Caco-2 (cell line): ENCODE results near the gene GLRA3. TPM values are rescaled to one million over a fixed set of nuclear protein-coding genes. Genes with fewer than 3 reads are reported as not detected.
A peak's percentile ranks its signal among the peaks of the same experiment; 100 is the strongest.

Experiments
- BruUV-seq: library from RNA; stranded (reverse); fragments of 400-500 nt; replicated peaks from 2 replicates; lab custom pipeline; 2021; lab: Mats Ljungman, UMichigan
- CTCF ChIA-PET: fragments of 300-600 bp; sonication (Branson Sonifier 250); formaldehyde crosslinking; loops from one replicate; lab custom pipeline; 2022; ENCODE audit warnings: antibody characterized with exemption; lab: Charles Lee
- POLR2A ChIA-PET: fragments of 300-600 bp; sonication (Branson Sonifier 250); formaldehyde crosslinking; loops from one replicate; lab custom pipeline; 2022; ENCODE audit warnings: antibody characterized with exemption; lab: Charles Lee
- DNase-seq, 2 experiments: peaks; one replicate each; pipeline versions ENCODE4 v3.0.0 to v3.0.0-alpha.2; 2020 to 2022
- H3K27me3 ChIP-seq: replicated peaks from 2 replicates; pipeline ENCODE4 v1.6.0; 2011; ENCODE audit warnings: low read length; ENCODE audit not compliant: control insufficient read depth, insufficient read depth
- H3K36me3 ChIP-seq: 2 replicates; pipeline ENCODE4 v1.5.1; 2011; ENCODE audit warnings: low read length; ENCODE audit not compliant: control insufficient read depth, insufficient read depth
- H3K4me1 ChIP-seq: fragments of 250-450 bp; sonication (Bioruptor Pico); 2 replicates; pipeline ENCODE4 v1.5.1; 2020; ENCODE audit warnings: mild to moderate bottlenecking
- H3K4me3 ChIP-seq: 2 replicates; pipeline ENCODE4 v1.5.1; 2011; ENCODE audit warnings: low read depth, mild to moderate bottlenecking, control low read depth, low read length
- H3K9me3 ChIP-seq: fragments of 250-450 bp; sonication (Bioruptor Pico); 2 replicates; pipeline ENCODE4 v1.5.1; 2020; ENCODE audit warnings: mild to moderate bottlenecking, moderate library complexity
- H3K27ac Mint-ChIP-seq: one replicate; pipeline ENCODE4 v1.8.0; 2022; ENCODE audit warnings: mixed read lengths; ENCODE audit not compliant: unreplicated experiment
- H3K27me3 Mint-ChIP-seq: one replicate; pipeline ENCODE4 v1.8.0; 2022; ENCODE audit warnings: mixed read lengths; ENCODE audit not compliant: insufficient read depth, unreplicated experiment
- H3K36me3 Mint-ChIP-seq: one replicate; pipeline ENCODE4 v1.8.0; 2022; ENCODE audit warnings: mild to moderate bottlenecking, mixed read lengths; ENCODE audit not compliant: insufficient read depth, unreplicated experiment
- H3K4me1 Mint-ChIP-seq: one replicate; pipeline ENCODE4 v1.8.0; 2022; ENCODE audit warnings: low read depth, mixed read lengths; ENCODE audit not compliant: unreplicated experiment
- H3K4me3 Mint-ChIP-seq: one replicate; pipeline ENCODE4 v1.8.0; 2022; ENCODE audit warnings: mild to moderate bottlenecking, moderate library complexity, mixed read lengths; ENCODE audit not compliant: unreplicated experiment
- H3K9me3 Mint-ChIP-seq: one replicate; pipeline ENCODE4 v1.8.0; 2022; ENCODE audit warnings: mixed read lengths; ENCODE audit not compliant: unreplicated experiment
- intact Hi-C: fragments of 100-400 bp; cut with micrococcal nuclease; formaldehyde crosslinking; loops from one replicate; pipeline ENCODE4 v1.10.0; 2022; ENCODE audit not compliant: unreplicated experiment
- total RNA-seq: library from RNA; stranded (reverse); gene quantifications from 2 replicates; pipeline ENCODE4 v1.2.3, GENCODE V29; 2022
- TF ChIP-seq, protein P1 (sequence below), 2 experiments: fragments of 200-600 bp in 1 of 2; IDR thresholded peaks; 1 replicate in 1 of 2; 2 replicates in 1 of 2; pipeline versions ENCODE4 v1.5.1 to v1.8.0; 2011 to 2022; ENCODE audit warnings: antibody characterized with exemption in 1 of 2, control low read depth in 1 of 2, inconsistent platforms in 1 of 2, low read depth in 1 of 2, low read length in 1 of 2, mild to moderate bottlenecking in 1 of 2, moderate library complexity in 1 of 2; ENCODE audit not compliant: insufficient read depth in 1 of 2, severe bottlenecking in 1 of 2, unreplicated experiment in 1 of 2

Gene GLRA3
- total RNA-seq, 1 experiment from 2014 or later = not detected

- H3K9me3 Mint-ChIP-seq = peaks cover 9% of the 10 kb centered on the region
- Histone ChIP-seq H3K27me3 (no peaks in the 10 kb centered on the region), H3K4me1 (peaks cover 21% of the 10 kb centered on the region), H3K9me3 (no peaks in the 10 kb centered on the region), H3K36me3 (no peaks in the 10 kb centered on the region), H3K4me3 (no peak overlapping the region)
- H3K4me1 Mint-ChIP-seq = peaks cover 6% of the 10 kb centered on the region
- TF ChIP-seq, protein P1, sequence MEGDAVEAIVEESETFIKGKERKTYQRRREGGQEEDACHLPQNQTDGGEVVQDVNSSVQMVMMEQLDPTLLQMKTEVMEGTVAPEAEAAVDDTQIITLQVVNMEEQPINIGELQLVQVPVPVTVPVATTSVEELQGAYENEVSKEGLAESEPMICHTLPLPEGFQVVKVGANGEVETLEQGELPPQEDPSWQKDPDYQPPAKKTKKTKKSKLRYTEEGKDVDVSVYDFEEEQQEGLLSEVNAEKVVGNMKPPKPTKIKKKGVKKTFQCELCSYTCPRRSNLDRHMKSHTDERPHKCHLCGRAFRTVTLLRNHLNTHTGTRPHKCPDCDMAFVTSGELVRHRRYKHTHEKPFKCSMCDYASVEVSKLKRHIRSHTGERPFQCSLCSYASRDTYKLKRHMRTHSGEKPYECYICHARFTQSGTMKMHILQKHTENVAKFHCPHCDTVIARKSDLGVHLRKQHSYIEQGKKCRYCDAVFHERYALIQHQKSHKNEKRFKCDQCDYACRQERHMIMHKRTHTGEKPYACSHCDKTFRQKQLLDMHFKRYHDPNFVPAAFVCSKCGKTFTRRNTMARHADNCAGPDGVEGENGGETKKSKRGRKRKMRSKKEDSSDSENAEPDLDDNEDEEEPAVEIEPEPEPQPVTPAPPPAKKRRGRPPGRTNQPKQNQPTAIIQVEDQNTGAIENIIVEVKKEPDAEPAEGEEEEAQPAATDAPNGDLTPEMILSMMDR (IDR thresholded peaks at IDR 0.05; ENCODE audit: insufficient read depth in 1 of 2, low read depth in 1 of 2, low read length in 1 of 2, severe bottlenecking in 1 of 2, unreplicated experiment in 1 of 2) = no peak
- no peak for DNase-seq
- POLR2A ChIA-PET = no interaction called here
- no peaks in the 10 kb centered on the region for H3K36me3 Mint-ChIP-seq
- no peak overlapping the region for H3K27ac Mint-ChIP-seq
- H3K27me3 Mint-ChIP-seq = no peaks in the 10 kb centered on the region
- no TSS peak for BruUV-seq
- intact Hi-C loops = no loop called here
- CTCF ChIA-PET = no interaction called here
- no peak overlapping the region for H3K4me3 Mint-ChIP-seq
These were observed 42.4 kb upstream of the GLRA3 start for GRCh38 chr4:174871407-174871806.

GRCh38 chr4:174870311-174870710 is 41.3 kb upstream of the GLRA3 start:
- H3K36me3 ChIP-seq = no peaks in the 10 kb centered on the region
- TF ChIP-seq, protein P1 (IDR thresholded peaks at IDR 0.05; ENCODE audit: insufficient read depth in 1 of 2, low read depth in 1 of 2, low read length in 1 of 2, severe bottlenecking in 1 of 2, unreplicated experiment in 1 of 2) = no peak
- Mint-ChIP-seq H3K4me1 (peaks cover 6% of the 10 kb centered on the region), H3K4me3 (no peak overlapping the region), H3K27ac (no peak overlapping the region), H3K9me3 (peaks cover 10% of the 10 kb centered on the region), H3K27me3 (no peaks in the 10 kb centered on the region), H3K36me3 (no peaks in the 10 kb centered on the region)
- no peaks in the 10 kb centered on the region for H3K9me3 ChIP-seq
- DNase-seq = peak in 1 of 2 experiments; percentile 5
- no TSS peak for BruUV-seq
- CTCF ChIA-PET = no interaction called here
- intact Hi-C loops = no loop called here
- peaks cover 21% of the 10 kb centered on the region for H3K4me1 ChIP-seq
- POLR2A ChIA-PET = no interaction called here
- H3K27me3 ChIP-seq = no peaks in the 10 kb centered on the region
- H3K4me3 ChIP-seq = no peak overlapping the region

GRCh38 chr4:174869339-174869738 is 40.3 kb upstream of the GLRA3 start:
- ChIA-PET POLR2A (no interaction called here), CTCF (no interaction called here)
- Mint-ChIP-seq H3K27ac (no peak overlapping the region), H3K9me3 (peaks cover 10% of the 10 kb centered on the region), H3K36me3 (no peaks in the 10 kb centered on the region), H3K4me1 (peaks cover 6% of the 10 kb centered on the region), H3K27me3 (no peaks in the 10 kb centered on the region), H3K4me3 (no peak overlapping the region)
- DNase-seq = no peak
- peaks cover 21% of the 10 kb centered on the region for H3K4me1 ChIP-seq
- H3K4me3 ChIP-seq = no peak overlapping the region
- TF ChIP-seq, protein P1 (IDR thresholded peaks at IDR 0.05; ENCODE audit: insufficient read depth in 1 of 2, low read depth in 1 of 2, low read length in 1 of 2, severe bottlenecking in 1 of 2, unreplicated experiment in 1 of 2) = no peak
- intact Hi-C loops = no loop called here
- no peaks in the 10 kb centered on the region for H3K9me3 ChIP-seq
- H3K36me3 ChIP-seq = no peaks in the 10 kb centered on the region
- no TSS peak for BruUV-seq
- H3K27me3 ChIP-seq = no peaks in the 10 kb centered on the region
